Measurements from ENCODE around the gene DNMT3L. TPM values are rescaled to one million over a fixed set of nuclear protein-coding genes. Genes with fewer than 3 reads are reported as not detected.

Gene DNMT3L
- total and polyA plus RNA-seq, 12 donors: not detected

GRCh38 chr21:44265734-44266270 is 4.1 kb upstream of the DNMT3L start:
- WGBS, 2 donors: 93 to 95% methylated on average over 17 of the region's 17 CpGs
- intact Hi-C loops (cut with DNase I): loop anchor here in 1 of 10 donors (2.0 kb wide), 1 partner anchor 23 kb away; no protein-coding TSS in a partner anchor
- DNase-seq: no peak

GRCh38 chr21:44263768-44264167 is 2.1 kb upstream of the DNMT3L start:
- 88 to 95% methylated on average over 4 of the region's 4 CpGs for WGBS, 2 donors

More at GRCh38 chr21:44265734-44266270, 4.1 kb upstream of the DNMT3L start:
- Histone ChIP-seq H3K36me3 (no peaks in the 10 kb centered on the region), H3K27ac (no peak overlapping the region), H3K4me3 (no peak overlapping the region), H3K4me1 (no peaks in the 10 kb centered on the region), H3K9me3 (no peaks in the 10 kb centered on the region), H3K27me3 (peaks cover 0 to 4% (median 0%) of the 10 kb centered on the region in 7 donors)
- TF ChIP-seq CTCF (IDR thresholded peaks at IDR 0.05): no peak
- ATAC-seq: no peak

GRCh38 chr21:44263221-44263760 is 1.6 kb upstream of the DNMT3L start:
- 55 to 68% methylated on average over 16 to 18 of the region's 18 CpGs for WGBS, 2 donors
- Histone ChIP-seq H3K9me3 (peaks cover 0 to 10% (median 0%) of the 10 kb centered on the region in 11 donors), H3K27ac (no peak overlapping the region), H3K4me3 (no peak overlapping the region), H3K36me3 (no peaks in the 10 kb centered on the region), H3K27me3 (peaks cover 0 to 4% (median 0%) of the 10 kb centered on the region in 7 donors), H3K4me1 (no peaks in the 10 kb centered on the region)
- intact Hi-C loops (cut with DNase I): no loop called here
- no peak for ATAC-seq
- no peak for DNase-seq
- TF ChIP-seq CTCF (IDR thresholded peaks at IDR 0.05): no peak

More at GRCh38 chr21:44263768-44264167, 2.1 kb upstream of the DNMT3L start:
- Histone ChIP-seq H3K27ac (no peak overlapping the region), H3K4me3 (no peak overlapping the region), H3K36me3 (no peaks in the 10 kb centered on the region), H3K27me3 (peaks cover 0 to 4% (median 0%) of the 10 kb centered on the region in 7 donors), H3K9me3 (peaks cover 0 to 10% (median 0%) of the 10 kb centered on the region in 11 donors), H3K4me1 (no peaks in the 10 kb centered on the region)
- DNase-seq (no peak), ATAC-seq (no peak)
- intact Hi-C loops (cut with DNase I): no loop called here
- no peak for TF ChIP-seq CTCF (IDR thresholded peaks at IDR 0.05)

GRCh38 chr21:44262338-44263056 is 800 bp upstream of the DNMT3L start:
- ATAC-seq (no peak), DNase-seq (no peak)
- intact Hi-C loops (cut with DNase I): no loop called here
- Histone ChIP-seq H3K4me1 (no peaks in the 10 kb centered on the region), H3K36me3 (no peaks in the 10 kb centered on the region), H3K9me3 (peaks cover 0 to 10% (median 0%) of the 10 kb centered on the region in 11 donors), H3K4me3 (no peak overlapping the region), H3K27ac (no peak overlapping the region), H3K27me3 (peaks cover 0 to 4% (median 0%) of the 10 kb centered on the region in 7 donors)
- TF ChIP-seq CTCF (IDR thresholded peaks at IDR 0.05): no peak
- 84% methylated on average over 12 of the region's 12 CpGs for WGBS, 2 donors

Measured in heart right ventricle (tissue), 16 donors.